AG10803 (cell line): Measurements from ENCODE around the gene RSPO1.

Experiments
- DNase-seq: peaks from one replicate; pipeline ENCODE4 v3.0.0; 2010; ENCODE audit warnings: low read depth
- H3K4me3 ChIP-seq: 2 replicates; pipeline ENCODE4 v1.5.1; 2011; ENCODE audit warnings: mild to moderate bottlenecking, low read length, control low read depth
- TF ChIP-seq, protein P1 (sequence below): conservative IDR thresholded peaks from 2 replicates; pipeline ENCODE4 v1.5.1; 2011; ENCODE audit warnings: mild to moderate bottlenecking, low read length, control low read depth, inconsistent platforms

The RSPO1 gene

DNA sequence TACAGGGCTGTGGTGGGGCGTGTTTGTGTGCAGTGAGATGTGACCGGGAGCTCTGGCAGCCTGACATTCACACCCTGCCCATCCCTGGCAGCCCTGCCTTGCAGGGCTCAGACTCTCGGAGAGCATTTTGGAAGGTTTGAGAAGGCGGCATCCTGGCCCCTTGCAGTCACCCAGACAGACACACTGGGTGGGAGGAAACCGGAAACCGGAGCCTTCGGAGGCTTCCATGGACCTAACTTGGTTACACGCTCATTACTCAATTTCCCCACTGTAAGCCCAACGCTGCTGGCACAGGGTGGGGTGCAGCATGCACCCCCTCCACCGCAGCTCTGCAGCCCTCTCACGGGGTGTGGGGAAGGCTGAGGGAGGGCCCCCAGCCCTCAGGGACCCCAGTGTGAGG is 22.2 kb upstream of the RSPO1 start:
- H3K4me3 ChIP-seq: no peak overlapping the region
- TF ChIP-seq, protein P1, sequence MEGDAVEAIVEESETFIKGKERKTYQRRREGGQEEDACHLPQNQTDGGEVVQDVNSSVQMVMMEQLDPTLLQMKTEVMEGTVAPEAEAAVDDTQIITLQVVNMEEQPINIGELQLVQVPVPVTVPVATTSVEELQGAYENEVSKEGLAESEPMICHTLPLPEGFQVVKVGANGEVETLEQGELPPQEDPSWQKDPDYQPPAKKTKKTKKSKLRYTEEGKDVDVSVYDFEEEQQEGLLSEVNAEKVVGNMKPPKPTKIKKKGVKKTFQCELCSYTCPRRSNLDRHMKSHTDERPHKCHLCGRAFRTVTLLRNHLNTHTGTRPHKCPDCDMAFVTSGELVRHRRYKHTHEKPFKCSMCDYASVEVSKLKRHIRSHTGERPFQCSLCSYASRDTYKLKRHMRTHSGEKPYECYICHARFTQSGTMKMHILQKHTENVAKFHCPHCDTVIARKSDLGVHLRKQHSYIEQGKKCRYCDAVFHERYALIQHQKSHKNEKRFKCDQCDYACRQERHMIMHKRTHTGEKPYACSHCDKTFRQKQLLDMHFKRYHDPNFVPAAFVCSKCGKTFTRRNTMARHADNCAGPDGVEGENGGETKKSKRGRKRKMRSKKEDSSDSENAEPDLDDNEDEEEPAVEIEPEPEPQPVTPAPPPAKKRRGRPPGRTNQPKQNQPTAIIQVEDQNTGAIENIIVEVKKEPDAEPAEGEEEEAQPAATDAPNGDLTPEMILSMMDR: no peak
- DNase-seq: no peak

DNA sequence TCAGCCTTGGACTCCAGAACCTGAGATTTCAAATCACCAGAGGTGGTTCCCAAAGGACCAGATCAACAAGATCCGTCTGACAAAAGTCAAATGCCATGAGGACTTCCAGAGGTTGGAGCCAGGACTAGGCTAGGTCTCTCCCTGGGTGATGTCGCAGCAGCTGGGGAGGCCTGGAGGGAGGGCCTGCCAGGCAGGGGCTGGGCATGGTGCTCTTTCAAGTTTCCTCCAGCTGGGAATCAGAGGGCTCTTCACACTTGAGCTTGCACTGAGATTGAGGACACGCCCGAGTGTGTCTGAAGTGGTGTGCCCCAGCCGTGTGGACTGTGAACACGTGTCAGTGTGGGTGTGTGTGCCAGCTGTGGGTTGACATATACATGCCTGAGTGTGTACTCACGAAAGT is 21.3 kb upstream of the RSPO1 start:
- no peak overlapping the region for H3K4me3 ChIP-seq
- no peak for DNase-seq
- TF ChIP-seq, protein P1: no peak

DNA sequence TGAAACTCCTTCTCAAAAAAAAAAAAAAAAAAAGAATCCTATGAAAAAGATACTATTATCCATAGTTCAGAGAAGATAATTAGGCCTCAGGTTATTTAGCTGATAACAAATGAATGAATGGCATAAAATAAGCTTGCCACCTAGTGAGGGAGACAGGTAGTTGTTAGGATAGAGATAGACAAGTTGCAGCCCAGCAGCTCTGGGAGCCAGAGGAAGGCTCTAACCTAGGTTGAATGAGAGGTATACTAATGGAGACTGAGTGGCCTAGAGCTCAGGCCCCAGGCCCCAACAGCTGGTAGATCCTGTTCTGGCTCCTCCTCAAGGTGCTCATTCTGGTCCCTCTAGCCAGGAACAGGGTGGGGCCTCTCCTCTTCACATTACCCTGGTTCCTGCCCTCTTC is 20.6 kb upstream of the RSPO1 start:
- H3K4me3 ChIP-seq: no peak overlapping the region
- no peak for DNase-seq
- TF ChIP-seq, protein P1: no peak

DNA sequence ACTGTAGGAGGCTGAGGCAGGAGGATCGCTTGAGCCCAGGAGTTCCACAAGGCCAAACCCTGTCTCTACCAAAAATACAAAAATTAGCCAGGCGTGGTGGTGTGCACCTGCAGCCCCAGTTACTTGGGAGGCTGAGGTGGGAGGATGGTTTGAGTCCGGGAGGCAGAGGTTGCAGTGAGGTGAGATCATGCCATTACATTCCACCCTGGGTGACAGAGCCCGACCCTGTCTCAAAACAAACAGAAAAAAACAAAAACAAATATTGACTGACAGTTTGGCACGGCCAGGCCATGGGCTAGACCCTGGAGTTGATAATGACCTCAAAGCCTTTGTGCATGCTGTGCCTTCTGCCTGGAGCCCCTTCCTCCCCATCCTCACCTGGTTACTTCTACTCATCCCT is 19.2 kb upstream of the RSPO1 start:
- no peak overlapping the region for H3K4me3 ChIP-seq
- DNase-seq: no peak
- TF ChIP-seq, protein P1: no peak

DNA sequence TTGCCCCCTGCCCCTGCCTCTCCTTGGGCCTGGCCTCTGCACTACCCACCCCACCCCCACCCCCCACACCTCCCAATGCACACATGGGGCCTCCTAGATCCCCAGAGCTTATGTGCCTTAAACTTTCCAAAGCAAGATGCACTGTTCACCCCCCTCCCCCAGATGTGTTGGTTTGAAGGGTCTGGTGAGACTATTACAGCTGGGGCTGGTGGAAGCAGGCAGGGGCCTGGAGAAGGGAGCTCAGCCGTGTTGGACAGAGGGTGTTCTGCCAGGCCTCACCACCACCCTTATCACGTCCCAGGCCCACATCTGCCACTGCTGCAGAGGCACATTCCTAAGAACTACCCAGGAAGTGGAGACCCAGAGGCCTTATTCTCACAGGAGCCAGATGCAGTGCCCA is 18.3 kb upstream of the RSPO1 start:
- H3K4me3 ChIP-seq: no peak overlapping the region
- TF ChIP-seq, protein P1: no peak
- DNase-seq: no peak

DNA sequence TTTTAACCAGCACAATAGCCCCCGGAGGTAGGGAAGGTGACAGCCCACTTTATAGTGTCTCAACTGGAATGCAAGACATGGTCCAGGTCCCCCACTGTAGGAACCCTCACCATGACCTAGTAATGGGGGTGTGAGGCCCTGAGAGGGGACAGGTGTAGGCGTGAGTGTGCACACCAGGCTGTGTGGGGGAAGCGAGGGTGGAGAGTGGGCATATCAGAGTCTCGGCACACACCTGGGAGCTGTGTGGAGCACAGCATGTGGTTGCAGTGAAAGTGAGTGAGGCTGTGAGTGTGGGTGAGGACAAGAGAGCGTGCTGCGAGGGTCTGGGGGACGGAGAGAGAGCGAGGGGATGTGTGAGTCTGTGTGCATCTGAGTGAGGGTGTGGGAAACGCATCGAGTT is 17.1 kb upstream of the RSPO1 start:
- TF ChIP-seq, protein P1: no peak

DNA sequence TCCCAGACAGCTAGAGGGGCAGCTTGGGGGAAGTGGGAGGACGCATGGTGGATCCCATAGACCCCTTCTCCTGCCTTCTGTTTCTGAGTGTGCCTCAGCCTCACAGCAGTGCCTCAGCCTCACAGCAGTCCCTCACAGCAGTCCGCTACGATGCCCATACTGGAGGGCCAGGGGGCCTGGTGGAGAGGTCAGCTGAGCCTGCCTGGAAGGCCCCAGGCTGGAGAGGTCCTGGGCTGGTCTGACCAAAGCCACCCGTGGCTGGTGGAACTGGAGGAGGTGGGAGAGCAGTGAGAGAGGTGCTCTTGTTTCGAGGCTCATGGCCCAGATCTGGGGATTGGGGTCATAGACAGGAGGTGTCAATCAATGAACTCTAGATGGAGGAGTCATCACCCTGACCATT is 16.0 kb upstream of the RSPO1 start:
- H3K4me3 ChIP-seq: no peak overlapping the region
- DNase-seq: no peak
- TF ChIP-seq, protein P1: no peak

More for the DNA sequence above, 17.1 kb upstream of the RSPO1 start:
- H3K4me3 ChIP-seq: no peak overlapping the region; the same call in 1 of the 2 replicates
- no peak for DNase-seq
